ENCODE measurements around the gene SLC25A42. TPM values are rescaled to one million over a fixed set of nuclear protein-coding genes. Genes with fewer than 3 reads are reported as not detected.
"Not testable (repeated sequence)": the region's sequence is repeated elsewhere in the genome, so short reads cannot be mapped to it uniquely, and the experiment has no call there.

The SLC25A42 gene
- total RNA-seq, 4 donors from 2014 or later, result 11.2 to 24.8 (median 13.2) TPM

DNA sequence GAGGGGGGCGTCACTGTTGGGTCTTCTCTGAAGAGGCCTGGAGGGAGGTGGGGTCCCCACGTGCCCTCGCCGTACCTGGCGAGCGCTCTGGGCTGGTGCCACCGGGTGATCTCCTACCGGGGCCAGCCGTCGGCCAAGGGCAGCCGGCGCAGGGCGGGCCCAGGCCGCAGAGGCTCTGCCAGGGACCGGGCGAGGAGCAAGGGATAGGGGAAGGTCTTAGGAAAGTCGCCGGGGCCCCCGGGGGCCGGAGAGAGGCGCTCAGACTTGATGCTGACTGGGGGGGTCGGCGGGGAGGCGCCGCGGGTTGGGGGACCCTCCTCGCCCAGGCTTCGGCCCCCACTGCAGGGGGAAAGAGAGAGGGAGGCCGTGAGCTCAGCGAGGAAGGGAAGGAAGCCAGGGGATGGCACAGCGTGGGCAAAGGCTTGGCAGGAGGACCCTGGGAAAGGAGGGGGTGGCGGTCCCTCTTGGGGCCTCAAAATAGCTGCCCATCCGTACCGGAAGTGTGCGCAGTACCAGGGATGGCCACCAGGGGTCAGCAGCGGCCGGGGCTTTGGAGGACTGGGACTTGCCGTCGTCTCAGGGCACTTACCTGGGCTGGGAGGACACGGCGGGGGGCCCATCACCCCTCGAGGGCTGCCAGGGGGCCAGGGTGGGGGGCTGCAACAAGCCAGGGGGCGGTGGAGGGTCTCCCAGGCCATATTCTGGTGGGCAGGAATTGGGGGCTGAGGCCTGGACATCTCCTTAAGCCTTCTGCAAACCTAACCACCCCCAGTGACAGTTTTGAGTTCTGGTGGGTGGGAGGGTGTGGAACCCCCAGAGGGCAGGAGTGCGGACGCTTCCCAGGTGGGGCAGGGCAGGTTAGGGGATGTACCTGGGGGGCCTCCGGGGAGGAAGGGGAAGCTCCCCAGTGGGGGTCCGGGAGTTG, 82.2 kb downstream of the SLC25A42 start:
- H3K36me3 ChIP-seq, result peaks cover 0 to 13% (median 0%) of the 10 kb centered on the region in 3 donors
- no peak overlapping the region for H3K4me3 ChIP-seq
- peaks cover 0 to 8% (median 0%) of the 10 kb centered on the region in 4 donors for H3K4me1 ChIP-seq
- TF ChIP-seq POLR2A (IDR thresholded peaks at IDR 0.05), result no peak
- TF ChIP-seq CTCF (IDR thresholded peaks at IDR 0.05), result peak; percentile 92 to 99 (median 96)
- H3K9me3 ChIP-seq, result no peaks in the 10 kb centered on the region
- H3K27ac ChIP-seq, result no peak overlapping the region
- no peaks in the 10 kb centered on the region for H3K27me3 ChIP-seq
- peak; percentile 79 to 94 (median 86) for DNase-seq

DNA sequence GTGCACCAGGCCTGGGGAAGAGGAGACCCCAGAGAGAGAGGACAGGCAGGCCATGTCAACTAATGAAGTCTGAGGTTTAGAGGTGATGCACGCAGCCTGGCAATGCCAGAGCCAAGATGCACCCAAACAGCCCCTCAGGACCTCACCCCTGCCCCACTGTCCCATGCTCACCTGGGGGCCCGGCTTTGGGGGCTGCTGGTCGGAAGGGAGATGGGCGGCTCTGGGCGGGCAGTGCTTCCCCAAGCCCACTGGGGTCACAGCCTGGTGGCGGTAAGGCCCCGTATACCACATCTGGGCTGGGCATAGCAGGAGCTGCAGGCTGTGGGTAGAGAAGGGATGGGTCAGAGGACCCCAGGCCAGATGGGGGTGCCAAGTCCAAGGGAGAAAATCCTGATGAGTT, 83.1 kb downstream of the SLC25A42 start:
- Histone ChIP-seq H3K4me3 (no peak overlapping the region), H3K9me3 (no peaks in the 10 kb centered on the region), H3K4me1 (peaks cover 0 to 15% (median 0%) of the 10 kb centered on the region in 4 donors), H3K27me3 (no peaks in the 10 kb centered on the region), H3K27ac (no peak overlapping the region), H3K36me3 (peaks cover 0 to 13% (median 0%) of the 10 kb centered on the region in 3 donors)
- TF ChIP-seq CTCF (IDR thresholded peaks at IDR 0.05) (no peak), POLR2A (IDR thresholded peaks at IDR 0.05) (no peak)
- no peak for DNase-seq

GRCh38 chr19:19147344-19147743, 83.5 kb downstream of the SLC25A42 start:
- no peaks in the 10 kb centered on the region for H3K27me3 ChIP-seq

DNA sequence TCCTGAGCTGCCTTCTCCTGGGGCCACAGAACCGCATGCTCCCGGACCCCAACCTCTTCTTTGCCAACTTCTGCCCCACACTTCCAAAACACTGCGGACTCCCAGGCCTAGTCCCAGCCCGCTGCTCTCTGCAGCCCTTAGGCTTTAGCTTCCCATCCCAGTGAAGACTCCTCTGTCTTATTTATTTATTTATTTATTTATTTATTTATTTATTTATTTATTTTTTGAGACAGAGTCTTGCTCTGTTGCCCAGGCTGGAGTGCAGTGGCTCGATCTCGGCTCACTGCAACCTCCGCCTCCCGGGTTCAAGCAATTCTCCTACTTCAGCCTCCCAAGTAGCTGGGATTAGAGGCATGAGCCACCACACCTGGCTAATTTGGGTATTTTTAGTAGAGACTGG, 84.7 kb downstream of the SLC25A42 start:
- H3K9me3 ChIP-seq, H3K4me3 ChIP-seq, DNase-seq, H3K27ac ChIP-seq, H3K27me3 ChIP-seq: not testable (repeated sequence)
- H3K36me3 ChIP-seq, result peaks cover 0 to 13% (median 0%) of the 10 kb centered on the region in 3 donors
- peaks cover 0 to 15% (median 0%) of the 10 kb centered on the region in 4 donors for H3K4me1 ChIP-seq

More at GRCh38 chr19:19147344-19147743, 83.5 kb downstream of the SLC25A42 start:
- no peaks in the 10 kb centered on the region for H3K9me3 ChIP-seq
- no peak for DNase-seq
- no peak overlapping the region for H3K4me3 ChIP-seq
- no peak overlapping the region for H3K27ac ChIP-seq
- H3K4me1 ChIP-seq, result peaks cover 0 to 15% (median 0%) of the 10 kb centered on the region in 4 donors
- peaks cover 0 to 13% (median 0%) of the 10 kb centered on the region in 3 donors for H3K36me3 ChIP-seq
- TF ChIP-seq CTCF (IDR thresholded peaks at IDR 0.05) (no peak), POLR2A (IDR thresholded peaks at IDR 0.05) (no peak)

GRCh38 chr19:19149435-19149834, 85.6 kb downstream of the SLC25A42 start:
- peaks cover 0 to 13% (median 0%) of the 10 kb centered on the region in 3 donors for H3K36me3 ChIP-seq
- peaks cover 0 to 15% (median 0%) of the 10 kb centered on the region in 4 donors for H3K4me1 ChIP-seq
- TF ChIP-seq POLR2A (IDR thresholded peaks at IDR 0.05), result no peak
- TF ChIP-seq CTCF (IDR thresholded peaks at IDR 0.05), result no peak
- no peak overlapping the region for H3K27ac ChIP-seq
- no peaks in the 10 kb centered on the region for H3K9me3 ChIP-seq
- H3K4me3 ChIP-seq, result no peak overlapping the region
- DNase-seq, result no peak
- H3K27me3 ChIP-seq, result no peaks in the 10 kb centered on the region

DNA sequence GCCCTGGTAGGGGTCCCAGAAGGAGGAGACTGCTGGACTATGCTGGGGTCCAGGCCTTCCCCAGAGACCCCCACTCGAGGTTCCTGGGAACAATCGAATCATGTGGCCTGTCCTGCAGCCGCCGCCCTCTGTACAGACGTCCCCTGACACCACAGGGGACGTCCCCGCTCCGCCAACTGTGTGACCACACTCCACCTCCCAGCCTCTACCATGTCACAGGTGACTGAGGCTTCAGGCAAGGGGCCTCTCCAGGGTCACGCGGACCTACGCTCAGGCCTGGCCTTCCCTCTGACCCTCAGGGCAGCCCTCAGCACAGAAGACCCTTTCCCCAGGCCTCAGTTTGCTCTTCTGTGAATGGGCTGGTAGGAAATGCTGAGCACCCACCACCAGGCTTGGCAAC, 87.6 kb downstream of the SLC25A42 start:
- TF ChIP-seq CTCF (IDR thresholded peaks at IDR 0.05) (no peak), POLR2A (IDR thresholded peaks at IDR 0.05) (no peak)
- no peak overlapping the region for H3K27ac ChIP-seq
- peaks cover 0 to 13% (median 0%) of the 10 kb centered on the region in 3 donors for H3K36me3 ChIP-seq
- peaks cover 0 to 8% (median 0%) of the 10 kb centered on the region in 4 donors for H3K4me1 ChIP-seq
- peak in 2 of 3 donors; percentile 62 to 72 for DNase-seq
- no peaks in the 10 kb centered on the region for H3K27me3 ChIP-seq
- no peaks in the 10 kb centered on the region for H3K9me3 ChIP-seq
- H3K4me3 ChIP-seq, result no peak overlapping the region
